DOHH2 (cell line): ENCODE data around the gene AFM.

ENCODE experiments used
- EZH2phosphoT487 ChIP-seq: fragments of 200-600 bp; sonication (generic); IDR thresholded peaks from 2 replicates; pipeline ENCODE4 v1.6.1; 2017; ENCODE audit warnings: borderline replicate concordance, mild to moderate bottlenecking, antibody characterized with exemption, low read length, moderate library complexity, mixed read lengths
- TF ChIP-seq, protein P1 (sequence below): fragments of 200-600 bp; sonication (generic); IDR thresholded peaks from one replicate; pipeline ENCODE4 v1.5.1; 2014; ENCODE audit warnings: antibody characterized with exemption, mild to moderate bottlenecking, low read depth, low read length; ENCODE audit not compliant: poor library complexity, severe bottlenecking

DNA sequence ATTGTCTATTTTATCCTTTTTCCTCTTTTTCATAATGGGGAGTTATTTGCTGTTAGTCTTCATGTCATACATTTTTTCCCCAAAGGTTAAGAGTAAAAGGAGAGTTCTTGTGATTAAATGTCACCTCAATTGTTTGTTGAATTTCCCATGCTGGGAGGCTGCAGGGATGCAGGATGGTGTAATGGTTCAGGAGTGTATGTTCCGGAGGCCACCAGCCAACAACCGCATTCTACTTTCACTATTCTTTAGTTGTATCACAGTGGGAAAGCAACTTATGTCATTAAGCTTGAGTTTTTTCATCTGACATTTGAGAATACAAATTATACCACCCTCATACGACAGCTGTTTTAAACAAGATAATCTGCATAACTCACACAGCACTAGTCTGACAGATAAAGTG lies 30.1 kb upstream of the AFM start:
- TF ChIP-seq, protein P1, sequence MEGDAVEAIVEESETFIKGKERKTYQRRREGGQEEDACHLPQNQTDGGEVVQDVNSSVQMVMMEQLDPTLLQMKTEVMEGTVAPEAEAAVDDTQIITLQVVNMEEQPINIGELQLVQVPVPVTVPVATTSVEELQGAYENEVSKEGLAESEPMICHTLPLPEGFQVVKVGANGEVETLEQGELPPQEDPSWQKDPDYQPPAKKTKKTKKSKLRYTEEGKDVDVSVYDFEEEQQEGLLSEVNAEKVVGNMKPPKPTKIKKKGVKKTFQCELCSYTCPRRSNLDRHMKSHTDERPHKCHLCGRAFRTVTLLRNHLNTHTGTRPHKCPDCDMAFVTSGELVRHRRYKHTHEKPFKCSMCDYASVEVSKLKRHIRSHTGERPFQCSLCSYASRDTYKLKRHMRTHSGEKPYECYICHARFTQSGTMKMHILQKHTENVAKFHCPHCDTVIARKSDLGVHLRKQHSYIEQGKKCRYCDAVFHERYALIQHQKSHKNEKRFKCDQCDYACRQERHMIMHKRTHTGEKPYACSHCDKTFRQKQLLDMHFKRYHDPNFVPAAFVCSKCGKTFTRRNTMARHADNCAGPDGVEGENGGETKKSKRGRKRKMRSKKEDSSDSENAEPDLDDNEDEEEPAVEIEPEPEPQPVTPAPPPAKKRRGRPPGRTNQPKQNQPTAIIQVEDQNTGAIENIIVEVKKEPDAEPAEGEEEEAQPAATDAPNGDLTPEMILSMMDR, result no peak
- TF ChIP-seq EZH2phosphoT487, result no peak
